Activated T-cell treated with anti-CD3 and anti-CD28 coated beads, Interleukin-2, amount 50 U/mL, for 72 hours (primary cell): ENCODE data around the gene UMAD1. TPM values are rescaled to one million over a fixed set of nuclear protein-coding genes. Genes with fewer than 3 reads are reported as not detected.
A peak's percentile ranks its signal among the peaks of the same experiment; 100 is the strongest.
"Not testable (repeated sequence)": the region's sequence is repeated elsewhere in the genome, so short reads cannot be mapped to it uniquely, and the experiment has no call there.

Experiments used
- ATAC-seq, 2 donors: fragments of 150-1000 bp; cut with Tn5 transposase; replicated peaks in 1 of 2; 2 replicates each; pipeline ENCODE4 v1.10.0; 2021; ENCODE audit warnings: moderate library complexity in 2 of 2, mild to moderate bottlenecking in 1 of 2
- DNase-seq, 2 donors: peaks; one replicate each; pipeline ENCODE4 v3.0.0; 2021 to 2022; ENCODE audit warnings: mixed read lengths in 1 of 2
- H3K27ac Mint-ChIP-seq: one replicate; pipeline ENCODE4 v1.8.0; 2022; ENCODE audit warnings: mild to moderate bottlenecking, moderate library complexity, mixed read lengths
- H3K27me3 Mint-ChIP-seq: one replicate; pipeline ENCODE4 v1.8.0; 2022; ENCODE audit warnings: low read depth, mixed read lengths
- H3K36me3 Mint-ChIP-seq, 2 donors: one replicate each; pipeline ENCODE4 v1.8.0; 2022; ENCODE audit warnings: mixed read lengths in 2 of 2, mild to moderate bottlenecking in 1 of 2; ENCODE audit not compliant: insufficient read depth in 2 of 2
- H3K4me1 Mint-ChIP-seq: one replicate; pipeline ENCODE4 v1.8.0; 2022; ENCODE audit warnings: low read depth, mixed read lengths
- H3K4me3 Mint-ChIP-seq, 2 donors: one replicate each; pipeline ENCODE4 v1.8.0; 2022; ENCODE audit warnings: mild to moderate bottlenecking in 2 of 2, mixed read lengths in 2 of 2, moderate library complexity in 2 of 2
- H3K9me3 Mint-ChIP-seq, 2 donors: one replicate each; pipeline ENCODE4 v1.8.0; 2022; ENCODE audit warnings: mixed read lengths in 2 of 2
- total RNA-seq, 2 donors: library from RNA; stranded (reverse); gene quantifications; one replicate each; pipeline ENCODE4 v1.2.3, GENCODE V29; 2022

The UMAD1 gene
- total RNA-seq, 2 donors from 2014 or later = 23.7 to 31.4 TPM

DNA sequence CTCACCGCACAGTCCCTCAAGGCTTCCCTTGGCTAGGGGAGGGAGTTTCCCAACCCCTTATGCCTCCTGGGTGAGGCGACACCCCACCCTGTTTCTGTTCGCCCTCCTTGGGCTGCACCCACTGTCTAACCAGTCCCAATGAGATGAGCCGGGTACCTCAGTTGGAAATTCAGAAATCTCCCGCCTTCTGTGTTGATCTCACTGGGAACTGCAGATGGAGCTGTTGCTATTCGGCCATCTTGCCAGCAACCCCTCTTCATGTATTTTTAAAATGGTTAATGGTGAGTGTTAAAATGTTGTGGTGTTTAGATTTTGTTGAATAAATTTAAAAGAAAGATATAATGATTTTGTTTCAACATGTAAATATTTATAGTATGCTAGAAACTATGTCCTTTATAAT, 22.0 kb downstream of the UMAD1 start:
- Mint-ChIP-seq H3K27me3 (no peaks in the 10 kb centered on the region), H3K4me1 (peaks cover 20% of the 10 kb centered on the region), H3K36me3 (peaks cover 18 to 27% of the 10 kb centered on the region in 2 donors), H3K4me3 (no peak overlapping the region), H3K27ac (no peak overlapping the region), H3K9me3 (peaks cover 16 to 18% of the 10 kb centered on the region in 2 donors)
- DNase-seq = no peak
- ATAC-seq = no peak

DNA sequence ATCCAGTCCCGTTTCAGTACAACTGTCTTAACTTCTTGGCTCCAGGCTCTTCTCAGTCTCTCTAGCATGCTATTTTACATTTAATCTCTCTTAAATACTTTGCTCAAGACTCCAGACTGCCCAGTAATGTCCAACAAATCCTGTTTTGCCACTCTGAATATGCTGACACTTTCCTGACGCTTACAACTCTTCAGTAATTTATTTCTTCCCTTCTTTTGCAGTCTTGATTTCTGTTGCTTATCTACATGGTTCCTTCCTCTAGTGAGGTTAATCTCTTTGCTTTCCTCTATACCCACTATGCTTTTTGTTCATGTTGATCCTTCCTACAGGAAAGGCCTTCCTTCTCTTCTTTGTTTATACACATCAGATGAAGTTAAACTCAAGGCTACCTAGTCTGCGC, 23.7 kb downstream of the UMAD1 start:
- Mint-ChIP-seq H3K36me3 (peaks cover 10 to 16% of the 10 kb centered on the region in 2 donors), H3K27me3 (no peaks in the 10 kb centered on the region), H3K4me1 (peaks cover 24% of the 10 kb centered on the region), H3K27ac (no peak overlapping the region), H3K4me3 (no peak overlapping the region), H3K9me3 (peaks cover 10 to 13% of the 10 kb centered on the region in 2 donors)
- ATAC-seq (no peak), DNase-seq (no peak)

DNA sequence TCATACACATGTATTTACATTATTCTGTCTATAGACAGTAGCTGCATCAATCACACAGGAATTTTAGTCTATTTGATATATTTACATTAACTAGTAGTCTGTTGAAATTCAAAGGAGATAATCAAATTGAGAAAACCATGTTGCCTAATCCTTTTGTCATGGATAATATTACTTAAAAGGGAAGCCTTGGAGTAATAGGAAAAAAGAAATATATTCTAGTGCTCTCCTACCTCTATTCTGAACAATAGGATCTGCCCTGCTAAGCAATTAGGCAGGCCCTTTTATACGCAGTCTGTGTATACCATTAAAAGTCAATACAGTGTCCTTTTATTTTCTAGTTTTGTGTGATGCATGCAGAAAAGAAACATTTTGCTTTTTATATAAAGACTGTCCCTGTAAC, 24.5 kb downstream of the UMAD1 start:
- Mint-ChIP-seq H3K4me3 (no peak overlapping the region), H3K36me3 (peaks cover 6 to 13% of the 10 kb centered on the region in 2 donors), H3K27ac (no peak overlapping the region), H3K27me3 (no peaks in the 10 kb centered on the region), H3K4me1 (peaks cover 24% of the 10 kb centered on the region), H3K9me3 (peaks cover 6 to 7% of the 10 kb centered on the region in 2 donors)
- no peak for ATAC-seq
- DNase-seq = no peak

DNA sequence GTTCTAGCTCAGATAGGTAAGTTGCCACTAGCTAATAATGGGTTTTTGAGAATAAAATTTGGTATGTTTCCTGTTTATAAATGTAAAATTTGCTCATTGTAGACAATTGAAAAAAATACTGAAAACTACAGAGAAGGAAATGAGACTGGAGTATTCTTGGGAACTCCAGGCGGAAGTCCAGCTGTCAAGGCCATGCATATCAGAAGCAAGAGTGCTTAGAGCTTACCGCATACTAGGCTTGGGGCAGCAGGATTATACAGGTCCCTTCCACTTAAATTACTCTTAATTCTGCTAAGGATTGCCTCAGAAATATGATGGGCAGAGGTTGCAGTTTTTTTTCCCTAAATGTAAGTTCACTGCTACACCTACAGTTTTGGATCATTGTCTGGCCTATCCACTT, 26.6 kb downstream of the UMAD1 start:
- H3K27ac Mint-ChIP-seq = no peak overlapping the region
- H3K4me3 Mint-ChIP-seq = no peak overlapping the region
- H3K36me3 Mint-ChIP-seq = peaks cover 14 to 17% of the 10 kb centered on the region in 2 donors
- H3K9me3 Mint-ChIP-seq = peaks cover 6 to 11% of the 10 kb centered on the region in 2 donors
- H3K4me1 Mint-ChIP-seq = peaks cover 32% of the 10 kb centered on the region
- no peaks in the 10 kb centered on the region for H3K27me3 Mint-ChIP-seq
- DNase-seq (no peak), ATAC-seq (no peak)

GRCh38 chr7:7668706-7669105, 28.2 kb downstream of the UMAD1 start:
- H3K4me3 Mint-ChIP-seq = no peak overlapping the region
- no peak for ATAC-seq
- no peak for DNase-seq
- H3K27ac Mint-ChIP-seq = no peak overlapping the region
- peaks cover 41% of the 10 kb centered on the region for H3K4me1 Mint-ChIP-seq
- H3K9me3 Mint-ChIP-seq = peaks cover 10 to 16% of the 10 kb centered on the region in 2 donors
- no peaks in the 10 kb centered on the region for H3K27me3 Mint-ChIP-seq
- peaks cover 19 to 25% of the 10 kb centered on the region in 2 donors for H3K36me3 Mint-ChIP-seq

GRCh38 chr7:7670490-7670889, 29.9 kb downstream of the UMAD1 start:
- no peak for DNase-seq
- peaks cover 22 to 28% of the 10 kb centered on the region in 2 donors for H3K36me3 Mint-ChIP-seq
- H3K9me3 Mint-ChIP-seq = peaks cover 10 to 16% of the 10 kb centered on the region in 2 donors
- no peaks in the 10 kb centered on the region for H3K27me3 Mint-ChIP-seq
- ATAC-seq = no peak
- no peak overlapping the region for H3K27ac Mint-ChIP-seq
- no peak overlapping the region for H3K4me3 Mint-ChIP-seq
- peaks cover 38% of the 10 kb centered on the region for H3K4me1 Mint-ChIP-seq

DNA sequence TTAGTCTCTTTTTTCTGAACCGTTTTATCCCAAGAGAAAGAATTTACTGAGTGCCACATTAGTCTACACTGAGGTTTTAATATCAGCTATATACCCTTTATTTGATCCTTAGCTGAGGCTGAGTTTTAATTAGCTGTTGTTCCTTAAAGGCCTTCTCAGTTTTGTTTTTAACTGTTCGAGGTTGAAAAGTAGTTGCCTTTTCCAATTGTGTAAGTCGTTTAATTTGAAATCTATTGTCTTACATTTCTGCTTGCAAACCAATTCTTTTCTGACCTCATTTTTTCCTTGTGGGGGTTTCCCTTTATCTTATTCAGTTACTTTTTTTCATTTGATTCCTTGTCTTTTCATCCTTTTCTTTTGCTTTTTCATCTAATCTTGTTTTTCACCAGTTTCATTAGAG, 30.8 kb downstream of the UMAD1 start:
- Mint-ChIP-seq H3K4me3 (peak overlapping the region; percentile 27 to 61), H3K9me3 (peaks cover 10 to 16% of the 10 kb centered on the region in 2 donors), H3K4me1 (peaks cover 45% of the 10 kb centered on the region), H3K27ac (peak overlapping the region; percentile 77), H3K27me3 (no peaks in the 10 kb centered on the region), H3K36me3 (peaks cover 26 to 33% of the 10 kb centered on the region in 2 donors)
- DNase-seq (no peak), ATAC-seq (no peak)

DNA sequence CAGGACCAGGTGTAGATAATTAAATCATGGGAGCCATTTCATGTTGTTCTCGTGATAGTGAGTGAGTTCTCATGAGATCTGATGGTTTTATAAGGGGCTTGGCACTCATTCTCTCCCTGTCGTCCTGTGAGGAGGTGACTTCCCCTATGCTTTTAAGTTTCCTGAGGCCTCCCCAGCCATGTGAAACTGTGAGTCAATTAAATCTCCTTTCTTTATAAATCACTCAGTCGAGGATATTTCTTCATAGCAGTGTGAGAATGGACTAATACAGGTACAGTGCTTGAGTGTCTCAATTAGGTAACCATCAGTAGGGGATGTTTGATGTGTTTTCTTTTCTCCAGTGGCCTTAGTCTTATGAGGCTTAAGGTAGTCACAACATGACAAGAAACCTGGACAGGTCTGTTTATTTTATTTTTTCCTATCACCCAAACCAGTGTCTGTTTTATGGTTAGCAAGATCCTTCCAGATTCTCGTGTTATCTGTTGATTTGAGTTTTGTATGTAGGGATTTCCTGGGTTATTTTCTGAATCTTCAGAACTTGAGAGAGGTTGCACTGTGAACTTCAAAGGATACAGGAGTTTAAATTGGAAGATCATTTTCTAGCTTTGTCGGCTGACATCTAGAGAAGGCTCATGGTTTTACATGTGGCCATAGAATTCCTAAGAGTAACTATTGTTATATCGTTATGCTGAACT, 32.1 kb downstream of the UMAD1 start:
- peak overlapping the region; percentile 61 to 71 for H3K4me3 Mint-ChIP-seq
- peak; percentile 10 to 37 for DNase-seq
- ATAC-seq = peak; percentile 84 to 90
- peaks cover 44% of the 10 kb centered on the region for H3K4me1 Mint-ChIP-seq
- peaks cover 30 to 37% of the 10 kb centered on the region in 2 donors for H3K36me3 Mint-ChIP-seq
- H3K27ac Mint-ChIP-seq = peak overlapping the region; percentile 77
- H3K27me3 Mint-ChIP-seq = no peaks in the 10 kb centered on the region
- H3K9me3 Mint-ChIP-seq = peaks cover 12 to 16% of the 10 kb centered on the region in 2 donors

GRCh38 chr7:7673240-7673550, 32.6 kb downstream of the UMAD1 start:
- peaks cover 12 to 20% of the 10 kb centered on the region in 2 donors for H3K9me3 Mint-ChIP-seq
- no peak for DNase-seq
- peaks cover 40% of the 10 kb centered on the region for H3K4me1 Mint-ChIP-seq
- no peaks in the 10 kb centered on the region for H3K27me3 Mint-ChIP-seq
- peak overlapping the region; percentile 77 for H3K27ac Mint-ChIP-seq
- no peak for ATAC-seq
- peaks cover 34 to 39% of the 10 kb centered on the region in 2 donors for H3K36me3 Mint-ChIP-seq
- peak overlapping the region; percentile 61 to 71 for H3K4me3 Mint-ChIP-seq

DNA sequence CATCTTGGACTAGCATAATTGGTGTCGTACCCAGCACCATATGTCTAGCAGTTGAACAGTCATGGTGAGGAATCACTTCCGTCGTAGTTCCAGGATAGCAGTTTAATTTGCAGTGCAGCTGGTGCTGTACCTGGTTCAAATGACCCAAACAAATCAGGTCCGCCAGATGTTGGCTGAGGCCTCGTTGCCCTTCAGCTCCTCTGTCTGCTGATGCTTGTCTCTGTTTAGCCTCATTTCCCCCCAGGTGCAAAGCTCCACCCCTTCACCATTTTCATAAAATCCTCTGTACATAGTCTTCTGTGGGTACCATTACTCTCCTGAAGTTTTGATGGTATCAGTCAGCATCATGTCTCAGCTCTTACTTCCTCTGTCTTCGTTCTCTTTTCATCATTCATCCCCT, 35.1 kb downstream of the UMAD1 start:
- Mint-ChIP-seq H3K36me3 (peaks cover 25 to 29% of the 10 kb centered on the region in 2 donors), H3K4me3 (no peak overlapping the region), H3K27ac (peak overlapping the region; percentile 3), H3K27me3 (no peaks in the 10 kb centered on the region), H3K4me1 (peaks cover 51% of the 10 kb centered on the region), H3K9me3 (peaks cover 9 to 12% of the 10 kb centered on the region in 2 donors)
- ATAC-seq (no peak), DNase-seq (no peak)

GRCh38 chr7:7679640-7680039, 39.1 kb downstream of the UMAD1 start:
- H3K4me1 Mint-ChIP-seq = peaks cover 43% of the 10 kb centered on the region
- H3K9me3 Mint-ChIP-seq, H3K4me3 Mint-ChIP-seq, H3K27me3 Mint-ChIP-seq, DNase-seq: not testable (repeated sequence)
- peaks cover 12 to 16% of the 10 kb centered on the region in 2 donors for H3K36me3 Mint-ChIP-seq
- H3K27ac Mint-ChIP-seq = peak overlapping the region; percentile 39
- ATAC-seq = peak in 1 of 2 donors; percentile 34

DNA sequence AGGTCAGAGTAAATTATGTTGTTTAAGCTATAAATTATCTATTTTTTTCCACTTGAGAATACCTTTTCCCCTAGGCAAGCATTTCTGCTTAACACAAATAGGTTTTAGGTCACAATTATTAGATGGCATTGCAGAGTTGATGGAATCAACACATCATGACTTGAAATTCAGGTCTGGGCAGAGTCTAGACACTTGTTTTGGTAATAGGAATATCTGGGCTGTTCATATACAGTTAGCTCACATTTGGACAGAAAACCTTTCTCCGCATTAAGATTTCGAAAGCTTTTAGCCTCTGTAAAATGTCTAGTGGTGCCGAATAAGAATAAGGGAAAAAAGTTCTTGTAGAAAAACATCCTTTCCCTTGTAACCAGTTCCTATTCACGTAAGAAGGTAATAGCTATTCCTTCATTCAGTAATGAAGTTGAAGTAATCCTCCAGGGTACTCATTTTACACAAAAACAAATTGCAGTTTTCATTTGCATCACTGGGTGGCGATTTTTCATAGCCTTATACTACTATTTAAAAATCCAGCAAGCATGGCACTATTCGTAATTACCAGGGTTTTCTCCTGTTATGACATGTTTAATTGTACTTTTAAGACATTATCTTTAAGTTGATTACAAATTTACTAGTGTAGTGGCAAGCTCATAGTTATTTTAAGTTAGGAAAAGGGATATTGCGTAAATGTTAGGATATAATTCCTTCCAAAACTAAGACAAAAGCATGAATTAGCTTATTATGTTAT, 40.8 kb downstream of the UMAD1 start:
- H3K36me3 Mint-ChIP-seq = peaks cover 7 to 8% of the 10 kb centered on the region in 2 donors
- no peak overlapping the region for H3K27ac Mint-ChIP-seq
- no peaks in the 10 kb centered on the region for H3K27me3 Mint-ChIP-seq
- H3K4me1 Mint-ChIP-seq = peaks cover 32% of the 10 kb centered on the region
- peaks cover 2 to 4% of the 10 kb centered on the region in 2 donors for H3K9me3 Mint-ChIP-seq
- H3K4me3 Mint-ChIP-seq = no peak overlapping the region
- ATAC-seq (peak; percentile 68 to 76), DNase-seq (peak; percentile 36 to 39)

DNA sequence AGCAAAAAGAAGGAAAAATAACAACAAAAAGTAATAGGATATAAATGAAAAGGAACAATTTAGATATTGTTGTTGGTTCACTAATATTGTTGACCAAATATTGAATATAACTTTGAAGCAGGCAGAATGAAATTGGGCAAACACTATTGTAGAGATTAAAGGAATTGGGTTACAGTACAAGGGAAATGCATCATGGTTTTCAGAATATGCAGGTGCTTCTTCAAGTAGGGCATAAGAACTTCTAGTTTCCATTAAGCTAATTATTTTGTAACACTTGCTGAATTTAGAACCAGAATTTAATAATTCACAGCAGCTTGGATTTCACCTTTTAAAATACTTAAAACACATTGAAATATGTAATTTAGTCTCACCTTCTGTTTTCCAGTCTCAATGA, 41.4 kb downstream of the UMAD1 start:
- H3K36me3 Mint-ChIP-seq = peaks cover 7 to 8% of the 10 kb centered on the region in 2 donors
- no peak overlapping the region for H3K4me3 Mint-ChIP-seq
- peaks cover 2 to 4% of the 10 kb centered on the region in 2 donors for H3K9me3 Mint-ChIP-seq
- no peak for DNase-seq
- no peak overlapping the region for H3K27ac Mint-ChIP-seq
- no peak for ATAC-seq
- no peaks in the 10 kb centered on the region for H3K27me3 Mint-ChIP-seq
- H3K4me1 Mint-ChIP-seq = peaks cover 32% of the 10 kb centered on the region
